A549 (cell line): ENCODE data around the gene STBD1. TPM values are rescaled to one million over a fixed set of nuclear protein-coding genes. Genes with fewer than 3 reads are reported as not detected.

Experiments
- ATAC-seq, 2 experiments: fragments of 200-7000 bp in 1 of 2; fragments of >200 bp in 1 of 2; cut with Nextera tagmentation in 1 of 2; cut with Tn5 transposase in 1 of 2; 3 replicates each; pipeline versions ENCODE4 v1.8.0 to v1.9.1; 2018 to 2020; ENCODE audit warnings: mild to moderate bottlenecking in 1 of 2, moderate library complexity in 1 of 2
- CTCF ChIA-PET: fragments of 300-600 bp; sonication (Branson Sonifier 250); formaldehyde crosslinking; extraction: SDS; loops from one replicate; lab custom pipeline; 2021; ENCODE audit warnings: antibody characterized with exemption, inconsistent platforms; lab: Yijun Ruan, JAX
- POLR2A ChIA-PET: fragments of 350-600 bp; formaldehyde crosslinking; extraction: SDS; loops from one replicate; lab custom pipeline; 2021; ENCODE audit warnings: antibody characterized with exemption, inconsistent platforms; lab: Yijun Ruan, JAX
- DNase-seq, 2 experiments: peaks; one replicate each; pipeline versions ENCODE4 v3.0.0 to v3.0.0-alpha.2; 2011 to 2016; ENCODE audit warnings: low read depth in 1 of 2, low spot score in 1 of 2
- FAIRE-seq: peaks from 2 replicates; lab custom pipeline; 2011; peaks lifted over from hg19 to GRCh38; lab: Jason Lieb, UNC
- H3K27ac ChIP-seq, 2 experiments: fragments of >200 bp; sonication (Bioruptor Twin); formaldehyde crosslinking; 3 replicates each; pipeline ENCODE4 v1.5.1; 2016 to 2017
- H3K4me1 ChIP-seq: fragments of >200 bp; sonication (Bioruptor Twin); formaldehyde crosslinking; 3 replicates; pipeline ENCODE4 v1.6.1; 2016
- H3K4me2 ChIP-seq: fragments of >200 bp; sonication (Bioruptor Twin); formaldehyde crosslinking; 3 replicates; pipeline ENCODE4 v1.6.1; 2016
- H3K4me3 ChIP-seq: fragments of >200 bp; sonication (Bioruptor Twin); formaldehyde crosslinking; 3 replicates; pipeline ENCODE4 v1.5.1; 2016
- H3K9me3 ChIP-seq: fragments of >200 bp; sonication (Bioruptor Twin); formaldehyde crosslinking; 3 replicates; pipeline ENCODE4 v1.6.1; 2016
- CHD2 ChIP-seq: fragments of 150-350 bp; IDR thresholded peaks from 2 replicates; pipeline ENCODE4 v1.6.1; 2014; ENCODE audit warnings: low read length; ENCODE audit not compliant: partially characterized antibody
- CHD4 ChIP-seq: fragments of 200-600 bp; sonication (generic); IDR thresholded peaks from 2 replicates; pipeline ENCODE4 v1.6.1; 2016; ENCODE audit warnings: antibody characterized with exemption, mild to moderate bottlenecking, borderline replicate concordance
- EHMT2 ChIP-seq: fragments of 200-600 bp; sonication (generic); IDR thresholded peaks from 2 replicates; pipeline ENCODE4 v1.6.1; 2016; ENCODE audit warnings: antibody characterized with exemption, low read depth, mild to moderate bottlenecking, moderate library complexity
- EP300 ChIP-seq, 2 experiments: fragments of >200 bp; sonication (Bioruptor Twin); formaldehyde crosslinking; IDR thresholded peaks; 2 replicates in 1 of 2; 3 replicates in 1 of 2; pipeline ENCODE4 v1.6.1; 2016 to 2017
- FOXS1 ChIP-seq: fragments of 250-450 bp; sonication (Bioruptor Pico); IDR thresholded peaks from 2 replicates; pipeline ENCODE4 v1.5.0; 2020; ENCODE audit warnings: mild to moderate bottlenecking, moderate library complexity
- HDAC2 ChIP-seq: fragments of 200-600 bp; sonication (generic); IDR thresholded peaks from 2 replicates; pipeline ENCODE4 v1.6.1; 2016
- HOXB5 ChIP-seq: fragments of 250-450 bp; sonication (Bioruptor Pico); IDR thresholded peaks from 2 replicates; pipeline ENCODE4 v1.5.0; 2020; ENCODE audit warnings: mild to moderate bottlenecking, moderate library complexity
- MYC ChIP-seq: IDR thresholded peaks from 2 replicates; pipeline ENCODE4 v1.6.1; 2012; ENCODE audit warnings: mild to moderate bottlenecking, inconsistent platforms, low read length, improper control_type of control experiment, borderline replicate concordance
- NFE2L2 ChIP-seq: fragments of 150-350 bp; conservative IDR thresholded peaks from 2 replicates; pipeline ENCODE4 v1.6.1; 2014; ENCODE audit warnings: low read length
- NPAS2 ChIP-seq: fragments of 250-450 bp; sonication (Bioruptor Pico); IDR thresholded peaks from 2 replicates; pipeline ENCODE4 v1.8.0; 2022; ENCODE audit warnings: mild to moderate bottlenecking, moderate library complexity, borderline replicate concordance
- NR3C1 ChIP-seq: fragments of >200 bp; sonication (Bioruptor Twin); formaldehyde crosslinking; IDR thresholded peaks from 3 replicates; pipeline ENCODE4 v1.6.1; 2017
- PBX3 ChIP-seq: IDR thresholded peaks from 2 replicates; pipeline ENCODE4 v1.6.1; 2012
- RAD21 ChIP-seq, 2 experiments: fragments of >200 bp in 1 of 2; sonication (Bioruptor Twin) in 1 of 2; formaldehyde crosslinking in 1 of 2; IDR thresholded peaks in 1 of 2; conservative IDR thresholded peaks in 1 of 2; 2 replicates in 1 of 2; 3 replicates in 1 of 2; pipeline ENCODE4 v1.6.1; 2012 to 2018; ENCODE audit warnings: inconsistent platforms in 1 of 2
- RFX5 ChIP-seq: fragments of 450-650 bp; IDR thresholded peaks from 2 replicates; pipeline ENCODE4 v1.7.1; 2014; ENCODE audit warnings: antibody characterized with exemption, mild to moderate bottlenecking, moderate library complexity
- RNF2 ChIP-seq: fragments of 200-600 bp; sonication (generic); IDR thresholded peaks from 2 replicates; pipeline ENCODE4 v1.6.1; 2016; ENCODE audit warnings: low read depth, mild to moderate bottlenecking, antibody characterized with exemption, moderate library complexity, borderline replicate concordance
- SMC3 ChIP-seq: fragments of >200 bp; sonication (Bioruptor Twin); formaldehyde crosslinking; IDR thresholded peaks from 3 replicates; pipeline ENCODE4 v1.6.1; 2018; ENCODE audit warnings: inconsistent platforms
- SREBF2 ChIP-seq: fragments of 450-650 bp; IDR thresholded peaks from 2 replicates; pipeline ENCODE4 v1.6.1; 2014; ENCODE audit warnings: mild to moderate bottlenecking, moderate library complexity
- USF2 ChIP-seq: fragments of 450-650 bp; IDR thresholded peaks from 2 replicates; pipeline ENCODE4 v1.6.1; 2014; ENCODE audit warnings: antibody characterized with exemption
- ZNF302 ChIP-seq: fragments of 250-450 bp; sonication (Bioruptor Pico); IDR thresholded peaks from 2 replicates; pipeline ENCODE4 v1.9.0; 2021; ENCODE audit warnings: inconsistent platforms, mild to moderate bottlenecking, moderate library complexity
- ZSCAN20 ChIP-seq: fragments of 250-450 bp; sonication (Bioruptor Pico); IDR thresholded peaks from 2 replicates; pipeline ENCODE4 v1.8.0; 2022; ENCODE audit warnings: mild to moderate bottlenecking, moderate library complexity
- WGBS: methylation state at CpG from one replicate; pipeline ENCODE4 v1.1.6; 2017; ENCODE audit errors: missing lambda C conversion rate; 5-methylcytosine and 5-hydroxymethylcytosine counted together
- polyA plus RNA-seq, 4 experiments: library from polyadenylated mRNA; depleted of rRNA in 3 of 4; stranded (reverse); fragments of >200 nt; fragmentation: RNase III in 1 of 4; extraction: RNeasy Plus Mini Kit Qiagen cat#74134 plus additional on column Dnase treatment in 1 of 4; gene quantifications; 2 replicates in 3 of 4; 3 replicates in 1 of 4; pipeline ENCODE4 v1.2.3, GENCODE V29; 2011 to 2017
- TF ChIP-seq, protein P1 (sequence below): fragments of >200 bp; sonication (Bioruptor Twin); formaldehyde crosslinking; IDR thresholded peaks from 3 replicates; pipeline ENCODE4 v1.5.1; 2016

Gene STBD1
- polyA plus RNA-seq, 2 of the 4 experiments (the other 2 are of a cell fraction): 1.3 to 6.4 TPM

GRCh38 chr4:76277667-76278066 lies 28.9 kb upstream of the STBD1 start:
- ChIA-PET CTCF (interaction anchor here (2.3 kb wide), 1 partner anchor 98 kb away, joined by 9 read pairs; no protein-coding TSS in a partner anchor), POLR2A (no interaction called here)
- no peak for DNase-seq
- TF ChIP-seq RAD21 (conservative IDR thresholded peaks at IDR 0.05 in 1 of 2, IDR thresholded peaks at IDR 0.05 in 1 of 2): no peak
- no peak for TF ChIP-seq NR3C1
- no peak for TF ChIP-seq EHMT2
- no peak for TF ChIP-seq CHD4
- TF ChIP-seq PBX3: no peak
- no peak for TF ChIP-seq HDAC2
- TF ChIP-seq HOXB5 (CRISPR knock-in tag): no peak
- TF ChIP-seq ZNF302: no peak
- TF ChIP-seq USF2: no peak
- TF ChIP-seq, all 56 proteins: peak for 0
- no peak for ATAC-seq
- H3K4me3 ChIP-seq: no peak overlapping the region
- 34% methylated on average over 1 of the region's 1 CpG for WGBS
- no peak for FAIRE-seq
- no peak overlapping the region for H3K27ac ChIP-seq
- H3K4me1 ChIP-seq: peaks cover 35% of the 10 kb centered on the region
- H3K9me3 ChIP-seq: no peaks in the 10 kb centered on the region
- H3K4me2 ChIP-seq: peak overlapping the region; percentile 32; the same call in 1 of the 3 replicates

DNA sequence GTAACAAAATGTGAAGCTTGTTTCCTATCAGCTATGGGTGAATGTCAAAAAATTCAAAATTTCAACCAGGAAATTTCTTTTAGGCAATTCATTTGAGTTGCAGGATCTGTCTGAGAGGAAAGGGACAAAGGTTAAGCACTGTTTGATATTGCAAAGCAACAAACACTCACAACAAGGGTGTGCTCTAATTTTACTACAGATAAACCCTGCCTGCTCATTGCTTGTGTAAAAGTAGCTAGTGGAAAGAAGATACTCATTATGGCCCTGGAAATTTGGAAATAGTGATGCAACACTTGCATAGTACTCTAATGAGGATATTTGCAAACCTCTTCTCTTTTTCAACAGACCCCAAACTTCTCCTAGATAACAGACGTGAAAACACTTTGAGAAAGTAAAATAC lies 27.9 kb upstream of the STBD1 start:
- Histone ChIP-seq H3K27ac (no peak overlapping the region), H3K9me3 (no peaks in the 10 kb centered on the region), H3K4me1 (peaks cover 35% of the 10 kb centered on the region), H3K4me2 (peak overlapping the region; percentile 13; the same call in 1 of the 3 replicates), H3K4me3 (no peak overlapping the region)
- FAIRE-seq: no peak
- no peak for DNase-seq
- ChIA-PET POLR2A (no interaction called here), CTCF (interaction anchor here (0.9 to 2.3 kb wide), 4 partner anchors 26 to 103 kb away, joined by 3 to 9 read pairs (median 4); no protein-coding TSS in a partner anchor)
- ATAC-seq: no peak
- TF ChIP-seq FOXS1 (CRISPR knock-in tag): no peak
- TF ChIP-seq CHD2: no peak
- no peak for TF ChIP-seq RAD21 (conservative IDR thresholded peaks at IDR 0.05 in 1 of 2, IDR thresholded peaks at IDR 0.05 in 1 of 2)
- no peak for TF ChIP-seq RNF2
- TF ChIP-seq MYC: no peak
- TF ChIP-seq SREBF2: no peak
- no peak for TF ChIP-seq NFE2L2
- TF ChIP-seq ZSCAN20: no peak
- TF ChIP-seq EP300 (IDR thresholded peaks at IDR 0.05): no peak
- no peak for TF ChIP-seq NPAS2 (CRISPR knock-in tag)
- no peak for TF ChIP-seq RFX5
- TF ChIP-seq, protein P1, sequence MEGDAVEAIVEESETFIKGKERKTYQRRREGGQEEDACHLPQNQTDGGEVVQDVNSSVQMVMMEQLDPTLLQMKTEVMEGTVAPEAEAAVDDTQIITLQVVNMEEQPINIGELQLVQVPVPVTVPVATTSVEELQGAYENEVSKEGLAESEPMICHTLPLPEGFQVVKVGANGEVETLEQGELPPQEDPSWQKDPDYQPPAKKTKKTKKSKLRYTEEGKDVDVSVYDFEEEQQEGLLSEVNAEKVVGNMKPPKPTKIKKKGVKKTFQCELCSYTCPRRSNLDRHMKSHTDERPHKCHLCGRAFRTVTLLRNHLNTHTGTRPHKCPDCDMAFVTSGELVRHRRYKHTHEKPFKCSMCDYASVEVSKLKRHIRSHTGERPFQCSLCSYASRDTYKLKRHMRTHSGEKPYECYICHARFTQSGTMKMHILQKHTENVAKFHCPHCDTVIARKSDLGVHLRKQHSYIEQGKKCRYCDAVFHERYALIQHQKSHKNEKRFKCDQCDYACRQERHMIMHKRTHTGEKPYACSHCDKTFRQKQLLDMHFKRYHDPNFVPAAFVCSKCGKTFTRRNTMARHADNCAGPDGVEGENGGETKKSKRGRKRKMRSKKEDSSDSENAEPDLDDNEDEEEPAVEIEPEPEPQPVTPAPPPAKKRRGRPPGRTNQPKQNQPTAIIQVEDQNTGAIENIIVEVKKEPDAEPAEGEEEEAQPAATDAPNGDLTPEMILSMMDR: no peak
- no peak for TF ChIP-seq USF2
- TF ChIP-seq SMC3: no peak
- WGBS: 35% methylated on average over 1 of the region's 1 CpG
